Panc1 (cell line): ENCODE results near the gene ADCYAP1R1. TPM values are rescaled to one million over a fixed set of nuclear protein-coding genes. Genes with fewer than 3 reads are reported as not detected.

ENCODE experiments used
- ATAC-seq: fragments of 200-7000 bp; cut with Tn5 transposase; 2 replicates; pipeline ENCODE4 v1.9.1; 2020; ENCODE audit warnings: mild to moderate bottlenecking, moderate library complexity
- BruUV-seq: library from RNA; stranded (reverse); fragments of 400-500 nt; replicated peaks from 2 replicates; lab custom pipeline; 2021; lab: Mats Ljungman, UMichigan
- CTCF ChIA-PET: fragments of 300-600 bp; sonication (Branson Sonifier 250); formaldehyde crosslinking; loops from one replicate; lab custom pipeline; 2022; ENCODE audit warnings: antibody characterized with exemption; lab: Charles Lee
- POLR2A ChIA-PET: fragments of 300-600 bp; sonication (Branson Sonifier 250); formaldehyde crosslinking; loops from one replicate; lab custom pipeline; 2022; ENCODE audit warnings: antibody characterized with exemption; lab: Charles Lee
- DNase-seq: peaks from one replicate; pipeline ENCODE4 v3.0.0-alpha.2; 2010; ENCODE audit warnings: low read depth, low spot score
- H3K27ac ChIP-seq: 2 replicates; pipeline ENCODE4 v1.5.1; 2011; ENCODE audit warnings: mild to moderate bottlenecking, low read length, inconsistent platforms
- H3K27me3 ChIP-seq: fragments of 200-500 bp; sonication (Bioruptor generic); 2 replicates; pipeline ENCODE4 v1.6.0; 2014; ENCODE audit warnings: low read length, inconsistent platforms; ENCODE audit not compliant: control insufficient read depth, insufficient read depth
- H3K36me3 ChIP-seq: fragments of 200-500 bp; sonication (Bioruptor generic); 2 replicates; pipeline ENCODE4 v1.5.1; 2014; ENCODE audit warnings: inconsistent platforms, mild to moderate bottlenecking, low read length, moderate library complexity; ENCODE audit not compliant: control insufficient read depth, insufficient read depth
- H3K4me1 ChIP-seq: 2 replicates; pipeline ENCODE4 v1.5.1; 2011; ENCODE audit warnings: inconsistent platforms, mild to moderate bottlenecking, low read length, moderate library complexity; ENCODE audit not compliant: control insufficient read depth, insufficient read depth
- H3K4me3 ChIP-seq, 2 experiments: 2 replicates each; pipeline ENCODE4 v1.5.1; 2011 to 2012; ENCODE audit warnings: low read depth in 2 of 2, low read length in 2 of 2, mild to moderate bottlenecking in 2 of 2, inconsistent platforms in 1 of 2, moderate library complexity in 1 of 2
- H3K9me3 ChIP-seq: fragments of 200-500 bp; sonication (Bioruptor generic); 2 replicates; pipeline ENCODE4 v1.5.1; 2014; ENCODE audit warnings: low read depth, mild to moderate bottlenecking, inconsistent platforms, low read length, moderate library complexity; ENCODE audit not compliant: control insufficient read depth, insufficient read depth
- CTCF ChIP-seq: fragments of 450-650 bp; IDR thresholded peaks from 2 replicates; pipeline ENCODE4 v1.5.1; 2017; ENCODE audit warnings: mild to moderate bottlenecking
- POLR2AphosphoS5 ChIP-seq: IDR thresholded peaks from 2 replicates; pipeline ENCODE4 v1.6.1; 2012; ENCODE audit warnings: mild to moderate bottlenecking, low read depth, low read length, moderate library complexity
- SIN3A ChIP-seq: IDR thresholded peaks from 2 replicates; pipeline ENCODE4 v1.6.1; 2012; ENCODE audit warnings: low read depth, mild to moderate bottlenecking, low read length, moderate library complexity, borderline replicate concordance; ENCODE audit not compliant: insufficient read depth
- TCF7L2 ChIP-seq: IDR thresholded peaks from 2 replicates; pipeline ENCODE4 v1.6.1; 2011; ENCODE audit warnings: mild to moderate bottlenecking, low read depth, low read length, inconsistent platforms
- in situ Hi-C: cut with HindIII; loops from 2 replicates; pipeline ENCODE4 v1.10.0; 2016; ENCODE audit warnings: low sequenced_read_pairs, low pct_unique_long_range_greater_than_20kb
- intact Hi-C: fragments of 100-400 bp; cut with micrococcal nuclease; formaldehyde crosslinking; loops from one replicate; pipeline ENCODE4 v1.10.0; 2022; ENCODE audit not compliant: unreplicated experiment
- total RNA-seq: library from RNA; stranded (reverse); gene quantifications from one replicate; pipeline ENCODE4 v1.2.1, GENCODE V29; 2021; ENCODE audit not compliant: unreplicated experiment
- TF ChIP-seq, protein P1 (sequence below), 2 experiments: IDR thresholded peaks; 2 replicates each; pipeline ENCODE4 v1.6.1; 2011 to 2012; ENCODE audit warnings: low read depth in 2 of 2, control low read depth in 1 of 2, low read length in 1 of 2, mild to moderate bottlenecking in 1 of 2, moderate library complexity in 1 of 2; ENCODE audit not compliant: insufficient read depth in 1 of 2

Gene ADCYAP1R1
- total RNA-seq, 1 experiment from 2014 or later = not detected

GRCh38 chr7:31066516-31067130 is 14.5 kb downstream of the ADCYAP1R1 start:
- ATAC-seq (no peak), DNase-seq (no peak)
- BruUV-seq = no TSS peak
- H3K4me3 ChIP-seq = no peak overlapping the region
- no peak overlapping the region for H3K27ac ChIP-seq
- H3K36me3 ChIP-seq = no peaks in the 10 kb centered on the region
- no peaks in the 10 kb centered on the region; the same call in 1 of the 2 replicates for H3K27me3 ChIP-seq
- POLR2A ChIA-PET = no interaction called here
- CTCF ChIA-PET = interaction anchor here (0.7 kb wide), 1 partner anchor 128 kb away, joined by 3 read pairs; no protein-coding TSS in a partner anchor
- no peaks in the 10 kb centered on the region for H3K9me3 ChIP-seq
- no peak for TF ChIP-seq SIN3A
- no peak for TF ChIP-seq TCF7L2
- TF ChIP-seq, protein P1, sequence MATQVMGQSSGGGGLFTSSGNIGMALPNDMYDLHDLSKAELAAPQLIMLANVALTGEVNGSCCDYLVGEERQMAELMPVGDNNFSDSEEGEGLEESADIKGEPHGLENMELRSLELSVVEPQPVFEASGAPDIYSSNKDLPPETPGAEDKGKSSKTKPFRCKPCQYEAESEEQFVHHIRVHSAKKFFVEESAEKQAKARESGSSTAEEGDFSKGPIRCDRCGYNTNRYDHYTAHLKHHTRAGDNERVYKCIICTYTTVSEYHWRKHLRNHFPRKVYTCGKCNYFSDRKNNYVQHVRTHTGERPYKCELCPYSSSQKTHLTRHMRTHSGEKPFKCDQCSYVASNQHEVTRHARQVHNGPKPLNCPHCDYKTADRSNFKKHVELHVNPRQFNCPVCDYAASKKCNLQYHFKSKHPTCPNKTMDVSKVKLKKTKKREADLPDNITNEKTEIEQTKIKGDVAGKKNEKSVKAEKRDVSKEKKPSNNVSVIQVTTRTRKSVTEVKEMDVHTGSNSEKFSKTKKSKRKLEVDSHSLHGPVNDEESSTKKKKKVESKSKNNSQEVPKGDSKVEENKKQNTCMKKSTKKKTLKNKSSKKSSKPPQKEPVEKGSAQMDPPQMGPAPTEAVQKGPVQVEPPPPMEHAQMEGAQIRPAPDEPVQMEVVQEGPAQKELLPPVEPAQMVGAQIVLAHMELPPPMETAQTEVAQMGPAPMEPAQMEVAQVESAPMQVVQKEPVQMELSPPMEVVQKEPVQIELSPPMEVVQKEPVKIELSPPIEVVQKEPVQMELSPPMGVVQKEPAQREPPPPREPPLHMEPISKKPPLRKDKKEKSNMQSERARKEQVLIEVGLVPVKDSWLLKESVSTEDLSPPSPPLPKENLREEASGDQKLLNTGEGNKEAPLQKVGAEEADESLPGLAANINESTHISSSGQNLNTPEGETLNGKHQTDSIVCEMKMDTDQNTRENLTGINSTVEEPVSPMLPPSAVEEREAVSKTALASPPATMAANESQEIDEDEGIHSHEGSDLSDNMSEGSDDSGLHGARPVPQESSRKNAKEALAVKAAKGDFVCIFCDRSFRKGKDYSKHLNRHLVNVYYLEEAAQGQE (IDR thresholded peaks at IDR 0.05; ENCODE audit: insufficient read depth in 1 of 2, low read depth in 2 of 2, low read length in 1 of 2) = no peak
- no peak for TF ChIP-seq POLR2AphosphoS5
- no peak for TF ChIP-seq CTCF
- no peaks in the 10 kb centered on the region for H3K4me1 ChIP-seq
- intact Hi-C loops = no loop called here
- in situ Hi-C loops = no loop called here

- Histone ChIP-seq H3K4me3 (no peak overlapping the region), H3K27me3 (peaks cover under 1% of the 10 kb centered on the region; the same call in 1 of the 2 replicates), H3K36me3 (no peaks in the 10 kb centered on the region), H3K9me3 (no peaks in the 10 kb centered on the region), H3K4me1 (no peaks in the 10 kb centered on the region), H3K27ac (no peak overlapping the region)
- in situ Hi-C loops (no loop called here), intact Hi-C loops (no loop called here)
- DNase-seq (no peak), ATAC-seq (no peak)
- no TSS peak for BruUV-seq
- CTCF ChIA-PET = interaction anchor here (0.7 kb wide), 1 partner anchor 129 kb away, joined by 3 read pairs; no protein-coding TSS in a partner anchor
- POLR2A ChIA-PET = no interaction called here
- no peak for TF ChIP-seq SIN3A
- TF ChIP-seq CTCF = no peak
- TF ChIP-seq, protein P1 (IDR thresholded peaks at IDR 0.05; ENCODE audit: insufficient read depth in 1 of 2, low read depth in 2 of 2, low read length in 1 of 2) = no peak
- no peak for TF ChIP-seq TCF7L2
- no peak for TF ChIP-seq POLR2AphosphoS5
Observed at GRCh38 chr7:31067491-31067890, 15.4 kb downstream of the ADCYAP1R1 start.
